GM12875 (cell line): ENCODE data around the gene OR6M1.

Experiments
- H3K4me3 ChIP-seq: one replicate; pipeline ENCODE4 v1.5.1; 2011; ENCODE audit warnings: low read depth, low read length, control low read depth
- TF ChIP-seq, protein P1 (sequence below): IDR thresholded peaks from 2 replicates; pipeline ENCODE4 v1.5.1; 2011; ENCODE audit warnings: low read depth, mild to moderate bottlenecking, control low read depth, inconsistent platforms, low read length, moderate library complexity, borderline replicate concordance; ENCODE audit not compliant: insufficient read depth

OR6M1 gene

DNA sequence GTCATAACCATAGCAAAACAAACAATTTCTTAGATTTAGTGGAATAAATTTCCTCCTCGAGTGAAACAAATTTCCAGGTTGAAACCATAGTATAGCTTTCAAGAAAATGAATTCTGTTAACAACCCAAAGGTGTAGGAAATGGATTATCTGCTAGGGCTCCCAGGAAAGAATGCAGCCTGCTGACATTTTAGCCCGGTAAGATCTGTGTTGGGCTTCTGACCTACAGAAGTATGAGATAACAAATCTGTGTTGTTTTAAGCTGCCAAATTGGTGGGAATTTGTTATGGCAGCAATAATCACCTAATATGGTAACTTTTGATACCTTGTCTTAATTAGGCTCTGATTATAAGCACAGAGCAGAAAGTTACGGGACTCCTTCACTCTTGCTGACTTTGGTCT is 32.0 kb upstream of the OR6M1 start:
- TF ChIP-seq, protein P1, sequence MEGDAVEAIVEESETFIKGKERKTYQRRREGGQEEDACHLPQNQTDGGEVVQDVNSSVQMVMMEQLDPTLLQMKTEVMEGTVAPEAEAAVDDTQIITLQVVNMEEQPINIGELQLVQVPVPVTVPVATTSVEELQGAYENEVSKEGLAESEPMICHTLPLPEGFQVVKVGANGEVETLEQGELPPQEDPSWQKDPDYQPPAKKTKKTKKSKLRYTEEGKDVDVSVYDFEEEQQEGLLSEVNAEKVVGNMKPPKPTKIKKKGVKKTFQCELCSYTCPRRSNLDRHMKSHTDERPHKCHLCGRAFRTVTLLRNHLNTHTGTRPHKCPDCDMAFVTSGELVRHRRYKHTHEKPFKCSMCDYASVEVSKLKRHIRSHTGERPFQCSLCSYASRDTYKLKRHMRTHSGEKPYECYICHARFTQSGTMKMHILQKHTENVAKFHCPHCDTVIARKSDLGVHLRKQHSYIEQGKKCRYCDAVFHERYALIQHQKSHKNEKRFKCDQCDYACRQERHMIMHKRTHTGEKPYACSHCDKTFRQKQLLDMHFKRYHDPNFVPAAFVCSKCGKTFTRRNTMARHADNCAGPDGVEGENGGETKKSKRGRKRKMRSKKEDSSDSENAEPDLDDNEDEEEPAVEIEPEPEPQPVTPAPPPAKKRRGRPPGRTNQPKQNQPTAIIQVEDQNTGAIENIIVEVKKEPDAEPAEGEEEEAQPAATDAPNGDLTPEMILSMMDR = no peak
- H3K4me3 ChIP-seq = no peak overlapping the region

DNA sequence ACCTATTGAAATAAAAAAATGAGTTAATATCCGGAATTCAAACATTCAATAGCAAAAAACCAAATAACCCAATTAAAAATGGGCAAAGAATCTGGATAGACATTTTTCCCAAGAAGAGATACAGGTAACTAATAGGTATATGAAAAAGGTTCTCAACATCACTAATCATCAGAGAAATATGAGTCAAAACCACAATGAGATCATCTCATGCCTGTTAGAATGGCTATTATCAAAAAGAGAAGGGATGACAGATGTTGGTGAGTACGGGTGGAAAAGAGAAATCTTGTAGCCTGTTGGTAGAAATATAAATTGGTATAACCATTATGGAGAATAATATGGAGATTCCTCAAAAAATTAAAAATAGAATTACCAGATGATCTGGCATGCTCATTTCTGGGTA is 26.9 kb upstream of the OR6M1 start:
- TF ChIP-seq, protein P1 = no peak
- no peak overlapping the region for H3K4me3 ChIP-seq

- TF ChIP-seq, protein P1 = no peak
- H3K4me3 ChIP-seq = no peak overlapping the region
Observed at GRCh38 chr11:123829745-123830144, 23.6 kb upstream of the OR6M1 start.

GRCh38 chr11:123822599-123822998 is 16.4 kb upstream of the OR6M1 start:
- TF ChIP-seq, protein P1 = no peak
- no peak overlapping the region for H3K4me3 ChIP-seq

DNA sequence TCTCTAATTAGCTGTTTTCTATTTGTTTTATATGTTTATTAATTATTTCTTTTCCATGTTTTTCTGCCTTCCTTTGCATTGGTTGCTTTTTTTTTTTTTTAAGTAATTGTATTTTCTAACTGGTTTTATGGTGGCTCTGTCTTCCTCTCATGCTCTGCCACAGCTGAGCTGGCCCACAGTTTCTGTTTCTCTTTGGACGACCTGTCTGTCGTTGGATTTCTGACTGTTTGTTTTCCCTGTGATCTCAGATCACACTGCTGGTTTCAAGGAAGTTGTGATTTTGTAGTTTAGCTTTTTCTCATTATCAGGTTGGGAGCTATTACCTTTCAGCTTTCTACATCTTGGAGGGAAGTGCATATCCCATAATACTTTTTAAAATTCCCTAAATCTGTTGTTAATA is 15.9 kb upstream of the OR6M1 start:
- no peak overlapping the region for H3K4me3 ChIP-seq

DNA sequence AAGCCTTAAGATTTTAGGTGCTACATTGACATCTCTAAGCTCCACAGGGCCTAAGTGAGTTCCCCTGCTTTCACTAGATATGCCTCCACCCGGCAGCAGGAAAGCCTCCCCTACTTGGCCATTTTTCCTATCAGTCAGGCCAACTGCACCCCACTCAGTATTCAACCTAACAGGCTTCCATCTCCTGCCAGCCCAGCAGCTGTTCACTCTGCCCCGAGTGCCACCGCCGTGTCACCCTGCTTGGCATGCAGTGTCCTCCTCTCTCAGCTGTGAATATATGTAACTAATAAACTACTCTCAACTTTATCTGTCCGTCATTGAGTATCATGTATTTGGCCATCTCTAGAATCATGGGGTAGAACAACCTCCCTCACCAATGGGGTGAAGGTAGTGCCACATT is 9.0 kb upstream of the OR6M1 start:
- TF ChIP-seq, protein P1 = no peak
- H3K4me3 ChIP-seq = no peak overlapping the region

More for the DNA sequence above, 15.9 kb upstream of the OR6M1 start:
- TF ChIP-seq, protein P1 = no peak

GRCh38 chr11:123801765-123802164 is 4.4 kb downstream of the OR6M1 start:
- H3K4me3 ChIP-seq = no peak overlapping the region

More at GRCh38 chr11:123801765-123802164, 4.4 kb downstream of the OR6M1 start:
- TF ChIP-seq, protein P1 = no peak
